Retinal pigment epithelial cell (primary cell): ENCODE data around the gene IGF2R.
A peak's percentile ranks its signal among the peaks of the same experiment; 100 is the strongest.

Experiments used
- DNase-seq: peaks from one replicate; pipeline ENCODE4 v3.0.0-alpha.2; 2010; ENCODE audit warnings: low read depth
- H3K4me3 ChIP-seq: 2 replicates; pipeline ENCODE4 v1.5.1; 2011; ENCODE audit warnings: mild to moderate bottlenecking, low read length, control low read depth, moderate library complexity
- CTCF ChIP-seq: conservative IDR thresholded peaks from 2 replicates; pipeline ENCODE4 v1.5.1; 2011; ENCODE audit warnings: low read depth, low read length, control low read depth, inconsistent platforms

Gene IGF2R

GRCh38 chr6:160038479-160038878, 69.6 kb downstream of the IGF2R start:
- no peak overlapping the region for H3K4me3 ChIP-seq
- DNase-seq = no peak
- TF ChIP-seq CTCF = no peak

- TF ChIP-seq CTCF = no peak
- no peak overlapping the region for H3K4me3 ChIP-seq
- no peak for DNase-seq
These were observed 70.6 kb downstream of the IGF2R start for GRCh38 chr6:160039441-160039840.

- H3K4me3 ChIP-seq = no peak overlapping the region
- no peak for TF ChIP-seq CTCF
- DNase-seq = no peak
These were observed 71.2 kb downstream of the IGF2R start for GRCh38 chr6:160040055-160040454.

GRCh38 chr6:160040527-160041264, 71.8 kb downstream of the IGF2R start:
- no peak overlapping the region for H3K4me3 ChIP-seq
- no peak for DNase-seq
- no peak for TF ChIP-seq CTCF

- DNase-seq = no peak
- peak; percentile 30 for TF ChIP-seq CTCF
- H3K4me3 ChIP-seq = no peak overlapping the region
These were observed 72.7 kb downstream of the IGF2R start for GRCh38 chr6:160041608-160042007.

GRCh38 chr6:160042014-160042773, 73.3 kb downstream of the IGF2R start:
- no peak overlapping the region for H3K4me3 ChIP-seq
- DNase-seq = no peak
- TF ChIP-seq CTCF = no peak
